ENCODE data around the gene KCNH1. TPM values are rescaled to one million over a fixed set of nuclear protein-coding genes. Genes with fewer than 3 reads are reported as not detected.

The KCNH1 gene
- total RNA-seq, 6 experiments from 2014 or later = 0.90 to 1.8 (median 1.5) TPM

- Mint-ChIP-seq H3K4me3 (no peak overlapping the region), H3K9me3 (no peaks in the 10 kb centered on the region)
Measured at GRCh38 chr1:210771131-210771530, 362.8 kb downstream of the KCNH1 start.

GRCh38 chr1:210770396-210770984 lies 363.5 kb downstream of the KCNH1 start:
- peaks cover 6% of the 10 kb centered on the region for H3K27me3 Mint-ChIP-seq (ENCODE audit: insufficient read depth)
- TF ChIP-seq CTCF (IDR thresholded peaks at IDR 0.05) = no peak
- H3K9me3 Mint-ChIP-seq = no peaks in the 10 kb centered on the region
- no peak for DNase-seq
- H3K4me3 Mint-ChIP-seq = no peak overlapping the region
- no peaks in the 10 kb centered on the region for H3K4me1 Mint-ChIP-seq (ENCODE audit: low read depth)
- no peaks in the 10 kb centered on the region for H3K36me3 Mint-ChIP-seq (ENCODE audit: low read depth)
- no peak overlapping the region for H3K27ac Mint-ChIP-seq

More at GRCh38 chr1:210771131-210771530, 362.8 kb downstream of the KCNH1 start:
- H3K27ac Mint-ChIP-seq = no peak overlapping the region
- H3K36me3 Mint-ChIP-seq (ENCODE audit: low read depth) = no peaks in the 10 kb centered on the region
- DNase-seq = no peak
- no peak for TF ChIP-seq CTCF (IDR thresholded peaks at IDR 0.05)
- peaks cover 6% of the 10 kb centered on the region for H3K27me3 Mint-ChIP-seq (ENCODE audit: insufficient read depth)
- no peaks in the 10 kb centered on the region for H3K4me1 Mint-ChIP-seq (ENCODE audit: low read depth)

GRCh38 chr1:210769473-210769872 lies 364.5 kb downstream of the KCNH1 start:
- H3K9me3 Mint-ChIP-seq = no peaks in the 10 kb centered on the region
- no peaks in the 10 kb centered on the region for H3K4me1 Mint-ChIP-seq (ENCODE audit: low read depth)
- H3K36me3 Mint-ChIP-seq (ENCODE audit: low read depth) = no peaks in the 10 kb centered on the region
- TF ChIP-seq CTCF (IDR thresholded peaks at IDR 0.05) = no peak
- no peak overlapping the region for H3K4me3 Mint-ChIP-seq
- H3K27ac Mint-ChIP-seq = no peak overlapping the region
- no peak for DNase-seq
- H3K27me3 Mint-ChIP-seq (ENCODE audit: insufficient read depth) = peaks cover 2% of the 10 kb centered on the region

- no peak for TF ChIP-seq CTCF (IDR thresholded peaks at IDR 0.05)
- DNase-seq = no peak
- Mint-ChIP-seq H3K27me3 (ENCODE audit: insufficient read depth) (no peaks in the 10 kb centered on the region), H3K36me3 (ENCODE audit: low read depth) (peaks cover 7% of the 10 kb centered on the region; the same call in 1 of the 2 replicates), H3K9me3 (peaks cover 9% of the 10 kb centered on the region), H3K4me3 (no peak overlapping the region), H3K27ac (no peak overlapping the region), H3K4me1 (ENCODE audit: low read depth) (no peaks in the 10 kb centered on the region)
Measured at GRCh38 chr1:210764536-210764935, 369.4 kb downstream of the KCNH1 start.

GRCh38 chr1:210758761-210759160 lies 375.2 kb downstream of the KCNH1 start:
- Mint-ChIP-seq H3K36me3 (ENCODE audit: low read depth) (peaks cover 7% of the 10 kb centered on the region; the same call in 1 of the 2 replicates), H3K4me3 (no peak overlapping the region), H3K27ac (no peak overlapping the region), H3K9me3 (peaks cover 9% of the 10 kb centered on the region), H3K4me1 (ENCODE audit: low read depth) (peaks cover 10% of the 10 kb centered on the region), H3K27me3 (ENCODE audit: insufficient read depth) (peaks cover 2% of the 10 kb centered on the region)
- peak; percentile 24 for DNase-seq
- no peak for TF ChIP-seq CTCF (IDR thresholded peaks at IDR 0.05)

Measured in HFFc6 (cell line).